Mesothelial cell of epicardium (in vitro differentiated cells): ENCODE results near the gene SDK1. TPM values are rescaled to one million over a fixed set of nuclear protein-coding genes. Genes with fewer than 3 reads are reported as not detected.
"Not testable (repeated sequence)": the region's sequence is repeated elsewhere in the genome, so short reads cannot be mapped to it uniquely, and the experiment has no call there.

Experiments used
- DNase-seq, 2 experiments: peaks; one replicate each; pipeline ENCODE4 v3.0.0; 2021; ENCODE audit warnings: low spot score in 2 of 2; ENCODE audit not compliant: unreplicated experiment in 2 of 2
- H3K27ac Mint-ChIP-seq: 2 replicates; pipeline ENCODE4 v1.8.0; 2021; ENCODE audit warnings: mixed read lengths
- H3K27me3 Mint-ChIP-seq: 2 replicates; pipeline ENCODE4 v1.8.0; 2021; ENCODE audit warnings: low read depth, mixed read lengths
- H3K36me3 Mint-ChIP-seq: 2 replicates; pipeline ENCODE4 v1.8.0; 2021; ENCODE audit warnings: mixed read lengths
- H3K4me1 Mint-ChIP-seq: 2 replicates; pipeline ENCODE4 v1.8.0; 2021; ENCODE audit warnings: mixed read lengths
- H3K4me3 Mint-ChIP-seq: 2 replicates; pipeline ENCODE4 v1.8.0; 2021; ENCODE audit warnings: mild to moderate bottlenecking, moderate library complexity, mixed read lengths
- H3K9me3 Mint-ChIP-seq: 2 replicates; pipeline ENCODE4 v1.8.0; 2021; ENCODE audit warnings: mixed read lengths
- CTCF ChIP-seq: fragments of 200-600 bp; sonication (generic); IDR thresholded peaks from one replicate; pipeline ENCODE4 v1.5.0; 2021; ENCODE audit warnings: antibody characterized with exemption; ENCODE audit not compliant: unreplicated experiment
- total RNA-seq: library from RNA; stranded (reverse); gene quantifications from 3 replicates; pipeline ENCODE4 v1.2.1, GENCODE V29; 2021

Gene SDK1
- total RNA-seq, 1 donor from 2014 or later = 12.8 TPM

DNA sequence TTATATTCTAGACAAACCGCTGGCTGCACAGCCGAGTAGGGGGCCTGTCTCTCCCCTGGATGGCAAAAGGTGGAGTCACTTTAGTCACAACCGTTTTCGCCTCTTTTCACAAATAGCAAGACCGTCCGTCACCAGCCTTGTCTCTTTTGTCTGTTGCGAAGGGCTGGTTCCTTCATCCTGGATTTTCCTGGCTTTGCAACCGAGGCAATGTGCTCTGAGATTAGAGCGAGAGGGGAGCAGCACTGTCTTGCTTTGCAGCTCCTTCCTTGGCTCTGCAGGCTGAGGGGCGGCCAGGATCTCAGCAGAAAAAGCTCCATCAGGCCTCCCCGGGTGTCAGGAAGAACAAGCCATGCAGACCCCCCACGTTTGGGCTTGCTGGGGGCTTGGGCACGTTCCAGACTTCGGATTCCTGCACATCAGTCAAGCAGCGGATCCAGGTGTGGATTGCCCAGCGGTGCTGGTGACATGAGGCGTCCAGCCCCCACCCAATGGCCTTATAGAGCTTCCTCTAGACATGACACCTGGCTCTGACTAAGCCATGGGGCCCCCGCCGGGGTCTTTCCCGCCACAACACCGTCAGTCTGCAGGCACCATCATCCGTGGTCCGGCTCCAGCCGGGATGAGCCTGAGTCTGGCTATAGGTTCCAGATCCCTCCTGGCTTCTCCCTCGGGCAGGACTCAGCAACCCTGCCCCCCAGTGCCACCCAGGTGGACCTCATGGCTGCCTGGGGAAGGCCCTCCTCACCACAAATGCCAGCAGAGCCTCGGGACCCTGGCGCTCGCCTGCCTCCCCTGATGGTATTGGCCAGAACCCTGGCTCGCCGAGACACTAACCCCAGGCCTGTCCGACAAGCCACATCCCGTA is 913.5 kb downstream of the SDK1 start:
- Mint-ChIP-seq H3K36me3 (peaks cover 6% of the 10 kb centered on the region), H3K9me3 (peaks cover 6% of the 10 kb centered on the region), H3K4me3 (no peak overlapping the region), H3K27ac (no peak overlapping the region), H3K4me1 (peaks cover 3% of the 10 kb centered on the region), H3K27me3 (no peaks in the 10 kb centered on the region)
- DNase-seq = no peak
- no peak for TF ChIP-seq CTCF

DNA sequence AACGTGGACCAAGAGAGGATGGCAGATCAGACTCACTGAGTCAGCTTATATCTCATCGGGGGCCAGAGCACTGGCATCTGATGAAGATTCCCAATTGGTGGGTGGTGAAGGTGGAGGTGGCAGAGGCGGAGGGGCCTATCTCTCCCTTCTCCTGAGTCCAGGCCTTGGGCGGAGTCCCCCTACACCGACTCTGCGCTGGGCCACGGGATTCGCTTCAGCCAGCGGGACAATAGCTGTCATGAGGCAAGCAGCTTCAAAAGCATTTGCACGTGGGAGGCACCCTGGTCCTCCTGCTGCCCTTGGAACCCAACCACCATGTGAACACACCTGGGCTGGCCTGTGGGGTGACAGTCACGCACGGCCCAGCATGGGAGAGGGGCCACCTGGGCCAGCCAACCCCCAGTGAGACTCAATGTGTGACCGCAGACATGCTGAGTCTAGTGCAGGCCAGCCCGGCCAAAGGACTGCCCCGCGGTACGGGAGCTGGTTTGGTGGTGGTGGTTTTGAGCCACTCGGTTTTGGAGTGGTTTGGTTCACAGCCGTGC is 914.2 kb downstream of the SDK1 start:
- H3K27ac Mint-ChIP-seq = no peak overlapping the region
- no peak for DNase-seq
- no peaks in the 10 kb centered on the region for H3K27me3 Mint-ChIP-seq
- TF ChIP-seq CTCF = no peak
- peaks cover 3% of the 10 kb centered on the region for H3K4me1 Mint-ChIP-seq
- H3K4me3 Mint-ChIP-seq = no peak overlapping the region
- peaks cover 6% of the 10 kb centered on the region for H3K9me3 Mint-ChIP-seq
- peaks cover 6% of the 10 kb centered on the region for H3K36me3 Mint-ChIP-seq

DNA sequence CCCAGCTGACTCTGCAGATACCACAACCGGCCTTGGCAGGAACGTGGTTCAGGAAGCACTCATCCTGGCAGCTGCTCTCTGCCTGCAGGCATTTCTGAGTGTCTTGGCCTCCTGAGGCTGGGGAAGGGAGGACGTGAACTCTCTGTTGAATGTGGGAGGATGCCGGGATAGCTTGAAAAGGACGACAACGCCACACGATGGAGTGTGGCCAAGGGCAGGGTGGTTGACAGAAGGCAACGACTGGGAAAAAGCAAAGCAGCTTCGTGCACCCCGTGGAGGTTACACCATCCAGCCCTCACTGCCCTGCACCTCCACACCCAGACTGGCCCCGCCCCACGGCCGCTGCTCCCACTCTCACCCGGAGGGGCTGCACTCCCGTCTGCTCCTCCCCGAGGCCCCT is 915.0 kb downstream of the SDK1 start:
- Mint-ChIP-seq H3K4me3 (no peak overlapping the region), H3K9me3 (peaks cover 6% of the 10 kb centered on the region), H3K27ac (no peak overlapping the region), H3K27me3 (no peaks in the 10 kb centered on the region), H3K4me1 (peaks cover 3% of the 10 kb centered on the region), H3K36me3 (peaks cover 4% of the 10 kb centered on the region)
- TF ChIP-seq CTCF = no peak
- no peak for DNase-seq

GRCh38 chr7:4217126-4217660 is 916.1 kb downstream of the SDK1 start:
- H3K27ac Mint-ChIP-seq, DNase-seq, H3K36me3 Mint-ChIP-seq, H3K27me3 Mint-ChIP-seq, H3K4me1 Mint-ChIP-seq, H3K9me3 Mint-ChIP-seq, H3K4me3 Mint-ChIP-seq: not testable (repeated sequence)

- no peaks in the 10 kb centered on the region for H3K27me3 Mint-ChIP-seq
- TF ChIP-seq CTCF = no peak
- peaks cover 2% of the 10 kb centered on the region for H3K36me3 Mint-ChIP-seq
- no peak for DNase-seq
- H3K9me3 Mint-ChIP-seq = peaks cover 6% of the 10 kb centered on the region
- no peak overlapping the region for H3K27ac Mint-ChIP-seq
- H3K4me3 Mint-ChIP-seq = no peak overlapping the region
- peaks cover 3% of the 10 kb centered on the region for H3K4me1 Mint-ChIP-seq
These were observed 917.4 kb downstream of the SDK1 start for GRCh38 chr7:4218481-4218880.

DNA sequence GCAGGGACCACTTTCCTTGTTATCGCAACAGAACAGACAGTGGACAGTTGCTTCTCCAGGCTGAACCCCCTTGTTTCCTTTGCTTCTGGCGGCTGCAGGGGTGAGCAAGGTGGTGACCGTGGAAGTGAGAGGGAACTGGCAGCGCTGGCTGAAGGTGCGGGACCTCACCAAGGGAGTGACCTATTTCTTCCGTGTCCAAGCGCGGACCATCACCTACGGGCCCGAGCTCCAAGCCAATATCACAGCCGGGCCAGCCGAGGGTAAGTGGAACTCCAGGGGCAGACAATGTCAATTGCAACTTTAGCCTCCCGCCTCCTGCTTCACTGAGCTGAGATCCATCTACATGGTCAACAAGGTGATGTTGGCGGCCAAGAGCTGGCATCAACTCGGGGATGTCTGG is 919.0 kb downstream of the SDK1 start:
- Mint-ChIP-seq H3K27ac (no peak overlapping the region), H3K27me3 (no peaks in the 10 kb centered on the region), H3K4me1 (peaks cover 3% of the 10 kb centered on the region), H3K9me3 (peaks cover 6% of the 10 kb centered on the region), H3K4me3 (no peak overlapping the region), H3K36me3 (peaks cover 5% of the 10 kb centered on the region)
- DNase-seq = no peak
- no peak for TF ChIP-seq CTCF
